Ectodermal cell (in vitro differentiated cells): Measurements from ENCODE around the gene TGFBR3L. TPM values are rescaled to one million over a fixed set of nuclear protein-coding genes. Genes with fewer than 3 reads are reported as not detected.

Experiments
- H3K27ac ChIP-seq: 2 replicates; pipeline ENCODE4 v1.7.0; 2013; ENCODE audit warnings: mild to moderate bottlenecking, low read depth, low read length; ENCODE audit not compliant: insufficient read depth, poor library complexity, severe bottlenecking
- H3K27me3 ChIP-seq: 2 replicates; pipeline ENCODE4 v1.7.0; 2013; ENCODE audit warnings: mild to moderate bottlenecking, low read length; ENCODE audit not compliant: insufficient read depth, control insufficient read depth, poor library complexity, severe bottlenecking
- H3K36me3 ChIP-seq: one replicate; pipeline ENCODE4 v1.7.0; 2013; ENCODE audit warnings: low read length; ENCODE audit not compliant: control insufficient read depth, insufficient read depth
- H3K4me1 ChIP-seq: one replicate; pipeline ENCODE4 v1.7.0; 2013; ENCODE audit warnings: low read length; ENCODE audit not compliant: control insufficient read depth, insufficient read depth
- H3K4me3 ChIP-seq: 2 replicates; pipeline ENCODE4 v1.7.0; 2013; ENCODE audit warnings: low read depth, low read length, control low read depth; ENCODE audit not compliant: insufficient read depth
- H3K9me3 ChIP-seq: 2 replicates; pipeline ENCODE4 v1.7.0; 2013; ENCODE audit warnings: mild to moderate bottlenecking, low read length, moderate library complexity; ENCODE audit not compliant: control insufficient read depth
- WGBS, 2 experiments: methylation state at CpG; one replicate each; pipeline ENCODE4 v1.1.7; 2013; ENCODE audit warnings: missing lambda C conversion rate in 2 of 2; 5-methylcytosine and 5-hydroxymethylcytosine counted together
- polyA plus RNA-seq, 4 experiments: library from polyadenylated mRNA; stranded (reverse); fragments of 50-300 nt; gene quantifications; one replicate each; pipeline ENCODE4 v1.2.3, GENCODE V29; 2013

Gene TGFBR3L
- polyA plus RNA-seq (2013, experiment 1 of 4), result 0.80 TPM
- polyA plus RNA-seq (2013, experiment 2 of 4), result not detected
- polyA plus RNA-seq (2013, experiment 3 of 4), result 1.2 TPM
- polyA plus RNA-seq (2013, experiment 4 of 4), result 1.4 TPM

GRCh38 chr19:7914598-7915045 is at the start of gene TGFBR3L:
TSS of gene TGFBR3L (plus strand) at chr19:7914830.
- Histone ChIP-seq H3K4me1 (peaks cover 19% of the 10 kb centered on the region), H3K27me3 (peaks cover 57% of the 10 kb centered on the region), H3K4me3 (no peak within 1 kb of the TSS), H3K36me3 (peaks cover 10% of the 10 kb centered on the region), H3K9me3 (no peaks in the 10 kb centered on the region), H3K27ac (no peak within 1 kb of the TSS)
- WGBS, 2 experiments, result 86% methylated on average over 12 of the region's 12 CpGs

- Histone ChIP-seq H3K9me3 (no peaks in the 10 kb centered on the region), H3K27ac (no peak overlapping the region), H3K4me1 (peaks cover 17% of the 10 kb centered on the region), H3K27me3 (peaks cover 61% of the 10 kb centered on the region), H3K36me3 (no peaks in the 10 kb centered on the region), H3K4me3 (no peak overlapping the region)
- 70 to 75% methylated on average over 10 of the region's 10 CpGs for WGBS, 2 experiments
Measured at GRCh38 chr19:7865262-7865911, 49.2 kb upstream of the TGFBR3L start.

DNA sequence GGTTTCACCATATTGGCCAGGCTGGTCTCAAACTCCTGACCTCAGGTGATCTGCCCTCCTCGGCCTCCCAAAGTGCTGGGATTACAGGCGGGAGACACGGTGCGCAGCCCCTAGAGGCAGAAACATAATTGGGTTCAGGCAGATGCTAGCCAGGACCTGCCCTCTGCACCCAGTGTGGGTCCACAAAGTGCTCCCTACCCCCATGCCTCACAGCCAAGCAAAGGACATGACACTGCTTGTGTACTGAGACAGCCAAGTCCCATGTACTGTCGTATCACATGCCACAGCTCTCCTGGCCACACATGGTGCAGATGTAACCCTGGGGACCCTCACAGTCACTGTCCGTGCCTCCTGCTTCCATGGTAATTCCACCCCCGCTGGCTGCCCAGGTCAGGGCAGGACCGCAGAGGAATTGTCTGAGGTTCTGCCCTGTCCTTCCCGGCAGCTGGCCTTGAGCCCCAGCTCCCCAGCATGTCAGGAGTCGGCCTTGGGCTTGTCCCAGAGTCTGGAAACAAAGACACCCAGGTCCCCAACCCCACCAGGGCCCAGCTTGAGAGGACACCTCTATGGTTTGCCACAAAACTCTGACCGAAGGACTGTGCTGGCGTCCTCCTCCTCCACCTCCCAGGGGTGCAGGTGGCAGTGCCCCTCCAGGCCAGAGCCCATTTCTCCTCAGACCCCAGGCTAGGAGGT is 48.1 kb upstream of the TGFBR3L start:
- H3K4me3 ChIP-seq, result no peak overlapping the region
- no peaks in the 10 kb centered on the region for H3K9me3 ChIP-seq
- no peaks in the 10 kb centered on the region for H3K36me3 ChIP-seq
- 85 to 86% methylated on average over 12 of the region's 12 CpGs for WGBS, 2 experiments
- peaks cover 22% of the 10 kb centered on the region for H3K4me1 ChIP-seq
- H3K27ac ChIP-seq, result no peak overlapping the region
- H3K27me3 ChIP-seq, result peaks cover 49% of the 10 kb centered on the region

GRCh38 chr19:7867092-7867844 is 47.4 kb upstream of the TGFBR3L start:
- peaks cover 19% of the 10 kb centered on the region for H3K4me1 ChIP-seq
- H3K4me3 ChIP-seq, result no peak overlapping the region
- no peaks in the 10 kb centered on the region for H3K36me3 ChIP-seq
- peaks cover 42% of the 10 kb centered on the region for H3K27me3 ChIP-seq
- WGBS, 2 experiments, result 91% methylated on average over 9 of the region's 9 CpGs
- H3K27ac ChIP-seq, result no peak overlapping the region
- no peaks in the 10 kb centered on the region for H3K9me3 ChIP-seq

DNA sequence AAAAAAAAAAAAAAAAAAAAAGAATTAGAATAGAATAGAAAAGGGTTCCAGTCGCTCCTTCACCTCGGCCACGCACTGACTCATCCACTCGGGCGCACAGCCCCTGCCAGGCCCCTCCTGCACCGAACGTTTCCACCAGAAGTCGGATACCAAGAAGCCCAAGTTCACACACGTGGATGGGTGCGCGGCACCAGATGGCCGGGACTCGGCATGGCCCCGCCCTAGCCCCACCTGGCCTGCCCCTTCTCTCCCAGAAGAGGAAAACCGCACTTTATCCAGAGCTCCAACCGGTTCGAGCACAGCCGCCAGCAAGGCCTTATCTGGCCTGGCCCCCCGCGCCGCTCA is 46.3 kb upstream of the TGFBR3L start:
- H3K4me3 ChIP-seq, result no peak overlapping the region
- H3K4me1 ChIP-seq, result peaks cover 18% of the 10 kb centered on the region
- H3K27me3 ChIP-seq, result peaks cover 40% of the 10 kb centered on the region
- WGBS, 2 experiments, result 76 to 77% methylated on average over 21 of the region's 21 CpGs
- no peaks in the 10 kb centered on the region for H3K9me3 ChIP-seq
- H3K27ac ChIP-seq, result no peak overlapping the region
- H3K36me3 ChIP-seq, result no peaks in the 10 kb centered on the region

GRCh38 chr19:7868671-7869452 is 45.8 kb upstream of the TGFBR3L start:
- H3K27me3 ChIP-seq, result peaks cover 40% of the 10 kb centered on the region
- peak overlapping the region; percentile 2 for H3K4me3 ChIP-seq
- 30 to 31% methylated on average over 67 of the region's 67 CpGs for whole genome bisulfite sequencing, 2 experiments
- H3K4me1 ChIP-seq, result peaks cover 12% of the 10 kb centered on the region
- no peaks in the 10 kb centered on the region for H3K36me3 ChIP-seq
- no peak overlapping the region for H3K27ac ChIP-seq
- no peaks in the 10 kb centered on the region for H3K9me3 ChIP-seq

- Histone ChIP-seq H3K27me3 (peaks cover 35% of the 10 kb centered on the region), H3K9me3 (no peaks in the 10 kb centered on the region), H3K27ac (no peak overlapping the region), H3K4me3 (no peak overlapping the region), H3K4me1 (peaks cover 11% of the 10 kb centered on the region), H3K36me3 (no peaks in the 10 kb centered on the region)
- WGBS, 2 experiments, result 47% methylated on average over 47 of the region's 47 CpGs
Measured at GRCh38 chr19:7869453-7869909, 45.1 kb upstream of the TGFBR3L start.

DNA sequence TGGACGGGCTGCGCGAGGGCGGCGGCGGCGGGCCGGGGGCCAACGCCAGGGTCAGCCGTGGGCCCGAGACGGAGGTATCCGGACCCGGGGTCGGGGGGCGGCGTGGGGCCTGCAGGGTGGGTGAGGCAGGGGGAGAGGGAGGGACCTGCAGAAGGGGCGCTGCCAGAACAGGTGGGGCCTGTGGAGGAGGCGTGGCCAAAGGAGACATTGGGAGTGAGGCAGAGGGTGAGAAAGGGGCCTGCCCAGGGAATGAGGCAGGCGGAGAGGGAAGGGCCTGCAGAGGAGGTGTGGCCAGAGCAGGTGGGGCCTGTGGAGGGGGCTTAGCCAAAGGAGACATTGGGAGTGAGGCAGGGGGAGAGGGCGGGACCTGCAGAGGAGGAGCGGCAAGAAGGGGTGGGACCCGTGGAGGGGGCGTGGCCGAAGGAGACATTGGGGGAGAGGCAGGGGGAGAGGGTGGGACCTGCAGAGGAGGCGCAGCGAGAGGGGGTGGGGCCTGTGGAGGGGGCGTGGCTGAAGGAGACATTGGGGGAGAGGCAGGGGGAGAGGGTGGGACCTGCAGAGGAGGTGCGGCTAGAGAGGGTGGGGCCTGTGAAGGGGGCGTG is 44.6 kb upstream of the TGFBR3L start:
- no peak overlapping the region for H3K4me3 ChIP-seq
- WGBS, 2 experiments, result 67 to 71% methylated on average over 30 of the region's 30 CpGs
- H3K4me1 ChIP-seq, result peaks cover 11% of the 10 kb centered on the region
- no peak overlapping the region for H3K27ac ChIP-seq
- peaks cover 30% of the 10 kb centered on the region for H3K27me3 ChIP-seq
- H3K9me3 ChIP-seq, result no peaks in the 10 kb centered on the region
- no peaks in the 10 kb centered on the region for H3K36me3 ChIP-seq

DNA sequence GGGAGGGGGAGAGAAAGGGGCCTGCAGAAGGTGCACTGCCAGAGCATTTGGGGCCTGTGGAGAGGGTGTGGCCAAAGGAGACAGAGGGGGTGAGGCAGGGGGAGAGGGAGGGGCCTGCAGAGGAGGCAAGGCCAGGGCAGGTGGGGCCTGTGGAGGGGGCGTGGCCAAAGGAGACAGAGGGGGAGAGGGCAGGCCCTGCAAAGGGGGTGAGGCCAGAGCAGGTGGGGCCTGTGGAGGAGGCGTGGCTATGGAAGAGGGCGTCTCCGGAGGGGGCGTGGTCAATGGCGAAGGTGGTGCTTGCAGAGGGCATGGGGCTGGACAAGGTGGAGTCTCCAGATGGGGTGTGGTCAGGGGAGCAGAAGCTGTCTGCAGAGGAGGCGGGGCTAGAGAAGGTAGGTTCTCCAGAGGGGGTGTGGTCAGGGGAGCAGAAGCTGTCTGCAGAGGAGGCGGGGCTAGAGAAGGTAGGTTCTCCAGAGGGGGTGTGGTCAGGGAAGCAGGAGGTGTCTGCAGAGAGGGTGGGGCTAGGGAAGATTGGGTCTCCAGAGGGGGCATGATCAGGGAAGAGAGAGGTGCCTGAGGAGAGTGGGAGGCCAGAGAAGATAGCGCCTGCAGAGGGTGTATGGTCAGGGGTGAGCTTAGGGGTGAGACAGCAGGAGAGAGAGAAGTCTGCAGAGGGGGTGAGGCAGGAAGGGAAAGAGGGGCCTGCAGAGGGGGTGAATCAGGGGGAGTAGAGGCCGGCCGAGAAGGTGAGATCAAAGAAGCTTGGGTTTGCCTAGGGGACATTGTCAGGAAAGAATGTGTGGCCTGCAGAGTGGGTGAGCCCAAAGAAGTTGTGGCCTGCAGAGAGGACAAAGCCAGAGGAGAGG is 43.8 kb upstream of the TGFBR3L start:
- no peaks in the 10 kb centered on the region for H3K36me3 ChIP-seq
- H3K9me3 ChIP-seq, result no peaks in the 10 kb centered on the region
- H3K27me3 ChIP-seq, result peaks cover 22% of the 10 kb centered on the region
- WGBS, 2 experiments, result 57 to 62% methylated on average over 11 of the region's 11 CpGs
- peaks cover 11% of the 10 kb centered on the region for H3K4me1 ChIP-seq
- H3K27ac ChIP-seq, result peak overlapping the region; percentile 99
- H3K4me3 ChIP-seq, result no peak overlapping the region
